ENCODE measurements around the gene TMEM217.

The TMEM217 gene

GRCh38 chr6:37243131-37243815 is 14.7 kb downstream of the TMEM217 start:
- DNase-seq (ENCODE audit: low read depth), result no peak

- DNase-seq (ENCODE audit: low read depth), result peak; percentile 99
These were observed 15.4 kb downstream of the TMEM217 start for GRCh38 chr6:37242429-37243052.

GRCh38 chr6:37241775-37242428 is 16.0 kb downstream of the TMEM217 start:
- DNase-seq (ENCODE audit: low read depth), result no peak

- DNase-seq (ENCODE audit: low read depth), result no peak
These were observed 16.8 kb downstream of the TMEM217 start for GRCh38 chr6:37241131-37241530.

GRCh38 chr6:37239950-37240713 is 17.8 kb downstream of the TMEM217 start:
- peak; percentile 94 for DNase-seq (ENCODE audit: low read depth)

- no peak for DNase-seq (ENCODE audit: low read depth)
These were observed 18.4 kb downstream of the TMEM217 start for GRCh38 chr6:37239526-37239925.

GRCh38 chr6:37238381-37238780 is 19.6 kb downstream of the TMEM217 start:
- no peak for DNase-seq (ENCODE audit: low read depth)

- no peak for DNase-seq (ENCODE audit: low read depth)
These were observed 20.2 kb downstream of the TMEM217 start for GRCh38 chr6:37237789-37238188.

- no peak for DNase-seq (ENCODE audit: low read depth)
These were observed 21.0 kb downstream of the TMEM217 start for GRCh38 chr6:37236921-37237320.

- DNase-seq (ENCODE audit: low read depth), result no peak
These were observed 24.4 kb downstream of the TMEM217 start for GRCh38 chr6:37233541-37233940.

- DNase-seq (ENCODE audit: low read depth), result no peak
These were observed 25.4 kb downstream of the TMEM217 start for GRCh38 chr6:37232430-37233017.

- DNase-seq (ENCODE audit: low read depth), result no peak
These were observed 27.8 kb downstream of the TMEM217 start for GRCh38 chr6:37230104-37230503.

GRCh38 chr6:37225350-37226169 is 32.4 kb downstream of the TMEM217 start:
- no peak for DNase-seq (ENCODE audit: low read depth)

GRCh38 chr6:37222992-37223391 is 35.0 kb downstream of the TMEM217 start:
- no peak for DNase-seq (ENCODE audit: low read depth)

GRCh38 chr6:37222125-37222967 is 35.6 kb downstream of the TMEM217 start:
- DNase-seq (ENCODE audit: low read depth), result peak; percentile 79

GRCh38 chr6:37221585-37222124 is 36.3 kb downstream of the TMEM217 start:
- DNase-seq (ENCODE audit: low read depth), result no peak

GRCh38 chr6:37218511-37218910 is 39.4 kb downstream of the TMEM217 start:
- no peak for DNase-seq (ENCODE audit: low read depth)

- no peak for DNase-seq (ENCODE audit: low read depth)
These were observed 39.9 kb downstream of the TMEM217 start for GRCh38 chr6:37218061-37218460.

- DNase-seq (ENCODE audit: low read depth), result no peak
These were observed 45.7 kb downstream of the TMEM217 start for GRCh38 chr6:37212268-37212667.
